Measurements from ENCODE around the gene NR2E1.

Gene NR2E1

DNA sequence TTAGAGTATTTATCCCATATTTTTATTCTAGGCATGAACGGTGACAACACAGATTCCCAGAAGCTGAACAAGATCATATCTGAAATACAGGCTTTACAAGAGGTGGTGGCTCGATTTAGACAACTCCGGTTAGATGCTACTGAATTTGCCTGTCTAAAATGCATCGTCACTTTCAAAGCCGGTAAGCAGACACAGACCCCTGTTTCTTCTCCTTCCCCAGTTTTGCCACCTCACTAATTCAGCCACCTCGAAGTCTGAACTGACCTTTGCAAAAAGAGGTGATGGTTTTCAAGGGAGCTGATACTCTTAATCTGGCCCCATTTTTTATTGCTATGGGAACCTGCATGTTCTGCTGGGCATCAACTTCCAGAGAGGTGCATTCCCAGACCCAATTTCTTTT lies 15.0 kb downstream of the NR2E1 start:
- H3K4me3 ChIP-seq (ENCODE audit: low read depth, low read length), result no peak overlapping the region
- TF ChIP-seq CTCF (IDR thresholded peaks at IDR 0.05; ENCODE audit: low read depth, low read length), result no peak

GRCh38 chr6:108186226-108186625 lies 20.4 kb downstream of the NR2E1 start:
- TF ChIP-seq CTCF (IDR thresholded peaks at IDR 0.05; ENCODE audit: low read depth, low read length), result no peak
- H3K4me3 ChIP-seq (ENCODE audit: low read depth, low read length), result no peak overlapping the region

- no peak for TF ChIP-seq CTCF (IDR thresholded peaks at IDR 0.05; ENCODE audit: low read depth, low read length)
- no peak overlapping the region for H3K4me3 ChIP-seq (ENCODE audit: low read depth, low read length)
Observed at GRCh38 chr6:108187519-108187918, 21.7 kb downstream of the NR2E1 start.

- H3K4me3 ChIP-seq (ENCODE audit: low read depth, low read length), result no peak overlapping the region
- TF ChIP-seq CTCF (IDR thresholded peaks at IDR 0.05; ENCODE audit: low read depth, low read length), result no peak
Observed at GRCh38 chr6:108193131-108193530, 27.3 kb downstream of the NR2E1 start.

GRCh38 chr6:108193835-108194234 lies 28.0 kb downstream of the NR2E1 start:
- no peak for TF ChIP-seq CTCF (IDR thresholded peaks at IDR 0.05; ENCODE audit: low read depth, low read length)
- H3K4me3 ChIP-seq (ENCODE audit: low read depth, low read length), result no peak overlapping the region

DNA sequence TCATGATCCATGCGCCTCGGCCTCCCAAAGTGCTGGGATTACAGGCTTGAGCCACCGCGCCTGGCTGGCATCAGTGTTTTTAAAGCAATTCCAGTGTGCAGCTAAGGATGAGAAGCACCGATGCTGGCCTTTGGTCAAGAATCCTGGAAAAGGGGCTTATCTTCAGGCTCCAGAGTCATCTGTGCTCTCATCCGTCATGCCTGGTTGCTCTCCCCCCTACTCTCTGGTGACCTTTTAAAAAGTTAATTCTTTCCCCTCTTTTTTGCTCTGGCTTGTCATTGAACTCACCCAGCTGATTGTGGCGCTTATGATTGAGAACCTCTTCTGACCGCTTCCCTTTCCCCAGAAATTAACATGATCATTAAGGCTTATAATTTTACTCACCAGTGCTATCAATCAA lies 28.7 kb downstream of the NR2E1 start:
- H3K4me3 ChIP-seq (ENCODE audit: low read depth, low read length), result no peak overlapping the region
- no peak for TF ChIP-seq CTCF (IDR thresholded peaks at IDR 0.05; ENCODE audit: low read depth, low read length)

- H3K4me3 ChIP-seq (ENCODE audit: low read depth, low read length), result no peak overlapping the region
- no peak for TF ChIP-seq CTCF (IDR thresholded peaks at IDR 0.05; ENCODE audit: low read depth, low read length)
Observed at GRCh38 chr6:108195209-108195608, 29.4 kb downstream of the NR2E1 start.
